ENCODE data around the gene FRYL.

The FRYL gene

DNA sequence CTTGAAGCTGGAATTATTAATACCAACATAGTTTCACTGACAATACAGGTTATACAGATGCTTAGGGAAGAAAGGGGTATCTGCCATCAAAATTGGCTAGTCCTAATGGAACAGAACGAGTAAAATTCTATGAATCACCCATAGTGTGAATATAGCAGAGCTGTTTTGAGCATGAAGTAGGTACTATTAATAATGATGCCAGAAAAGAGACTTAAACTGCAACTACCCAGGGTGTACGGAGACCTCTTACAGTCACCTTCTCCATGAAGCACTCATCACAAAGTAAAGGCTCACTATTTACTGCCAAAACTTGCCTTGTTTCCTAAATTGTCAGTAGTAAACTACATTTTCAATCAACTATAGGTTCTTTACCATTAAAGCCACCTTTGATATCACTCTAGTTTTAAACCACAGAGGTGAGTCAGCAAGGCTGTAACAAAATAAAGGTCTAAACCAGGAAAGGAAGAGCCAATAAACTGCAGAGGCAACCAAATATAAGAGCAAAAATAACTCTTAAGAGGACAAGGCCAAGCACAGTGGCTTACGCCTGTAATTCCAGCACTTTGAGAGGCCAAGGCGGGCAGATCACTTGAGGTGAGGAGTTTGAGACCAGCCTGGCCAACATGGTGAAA, 114.4 kb downstream of the FRYL start:
- no peak overlapping the region for H3K4me3 ChIP-seq (ENCODE audit: low read length)
- no peak for DNase-seq (ENCODE audit: low read depth)
- TF ChIP-seq CTCF (conservative IDR thresholded peaks at IDR 0.05; ENCODE audit: low read depth, low read length), result no peak

GRCh38 chr4:48664938-48665337, 115.1 kb downstream of the FRYL start:
- TF ChIP-seq CTCF (conservative IDR thresholded peaks at IDR 0.05; ENCODE audit: low read depth, low read length), result no peak
- no peak for DNase-seq (ENCODE audit: low read depth)
- H3K4me3 ChIP-seq (ENCODE audit: low read length), result no peak overlapping the region

DNA sequence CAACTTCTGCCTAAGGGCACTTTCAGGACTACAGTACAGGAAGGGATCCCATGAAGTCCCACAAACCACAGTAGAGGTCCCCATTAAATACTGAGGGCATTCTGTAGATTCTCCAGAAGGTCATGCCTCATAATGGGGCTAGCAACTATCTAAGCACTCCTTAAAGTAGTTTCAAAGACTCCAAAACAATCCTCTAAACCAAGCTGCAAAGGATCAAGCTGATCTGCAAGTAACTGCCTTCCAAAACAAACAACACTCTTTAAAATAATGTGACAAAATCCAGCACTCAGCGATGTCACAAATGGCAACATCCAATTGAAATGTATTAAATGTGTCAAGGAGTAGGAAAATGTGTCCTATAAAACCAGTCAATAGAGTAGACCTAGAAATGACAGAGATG, 118.7 kb downstream of the FRYL start:
- no peak for TF ChIP-seq CTCF (conservative IDR thresholded peaks at IDR 0.05; ENCODE audit: low read depth, low read length)
- DNase-seq (ENCODE audit: low read depth), result no peak
- H3K4me3 ChIP-seq (ENCODE audit: low read length), result no peak overlapping the region

GRCh38 chr4:48660347-48660746, 119.7 kb downstream of the FRYL start:
- DNase-seq (ENCODE audit: low read depth), result no peak
- no peak overlapping the region for H3K4me3 ChIP-seq (ENCODE audit: low read length)
- no peak for TF ChIP-seq CTCF (conservative IDR thresholded peaks at IDR 0.05; ENCODE audit: low read depth, low read length)

DNA sequence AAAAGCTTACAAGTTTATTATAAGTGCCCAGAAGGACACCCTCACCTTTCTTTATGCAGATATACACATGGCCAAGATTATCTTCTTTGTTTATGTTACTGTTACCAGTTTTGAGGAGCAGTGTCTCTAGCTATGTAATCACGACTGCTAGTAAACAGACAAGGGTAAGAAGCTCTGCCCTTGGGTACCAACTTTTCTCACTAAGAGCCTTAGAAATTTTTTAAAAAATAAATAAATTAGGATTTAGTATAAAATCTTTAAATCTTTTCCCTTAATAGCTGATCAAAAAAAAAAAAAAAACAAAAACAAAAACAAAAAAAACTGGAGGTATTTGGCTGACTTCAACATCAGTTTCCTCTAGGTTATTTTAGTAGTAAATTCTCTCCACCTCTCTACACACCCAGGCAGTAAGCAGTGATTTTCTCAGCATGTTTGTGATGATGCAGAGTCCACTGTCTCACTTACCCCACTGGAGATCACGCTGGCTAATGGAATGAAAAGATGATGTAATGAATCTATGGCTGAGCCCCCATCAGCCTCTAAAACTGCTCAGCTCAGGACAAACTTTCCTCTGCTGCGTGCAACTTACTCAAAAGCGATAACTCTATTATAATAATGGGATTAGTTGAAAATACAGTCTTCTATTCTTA, 125.9 kb downstream of the FRYL start:
- no peak for TF ChIP-seq CTCF (conservative IDR thresholded peaks at IDR 0.05; ENCODE audit: low read depth, low read length)
- H3K4me3 ChIP-seq (ENCODE audit: low read length), result no peak overlapping the region
- no peak for DNase-seq (ENCODE audit: low read depth)

- no peak for TF ChIP-seq CTCF (conservative IDR thresholded peaks at IDR 0.05; ENCODE audit: low read depth, low read length)
- DNase-seq (ENCODE audit: low read depth), result no peak
- H3K4me3 ChIP-seq (ENCODE audit: low read length), result no peak overlapping the region
Observed at GRCh38 chr4:48653217-48654014, 126.7 kb downstream of the FRYL start.

Data from retinal pigment epithelial cell (primary cell).